GM12878 (cell line): ENCODE data around the gene LRRC4B. TPM values are rescaled to one million over a fixed set of nuclear protein-coding genes. Genes with fewer than 3 reads are reported as not detected.

Experiments
- BRCA1 ChIP-seq: IDR thresholded peaks from 2 replicates; pipeline ENCODE4 v1.6.1; 2011; ENCODE audit warnings: low read depth, low read length, improper control_type of control experiment
- EP300 ChIP-seq, 2 experiments: fragments of 150-350 bp in 1 of 2; IDR thresholded peaks; 2 replicates each; pipeline ENCODE4 v1.6.1; 2011 to 2012; ENCODE audit warnings: low read depth in 2 of 2, low read length in 2 of 2, borderline replicate concordance in 1 of 2, improper control_type of control experiment in 1 of 2, inconsistent platforms in 1 of 2; ENCODE audit not compliant: control insufficient read depth in 1 of 2
- GATAD2B ChIP-seq: fragments of 450-650 bp; conservative IDR thresholded peaks from 2 replicates; pipeline ENCODE4 v1.6.1; 2017; ENCODE audit warnings: low read depth, mild to moderate bottlenecking, moderate library complexity
- MTA2 ChIP-seq: fragments of 450-650 bp; IDR thresholded peaks from 2 replicates; pipeline ENCODE4 v1.6.1; 2016; ENCODE audit warnings: low read depth, mild to moderate bottlenecking, moderate library complexity
- NFXL1 ChIP-seq: fragments of 450-650 bp; IDR thresholded peaks from 2 replicates; pipeline ENCODE4 v1.6.1; 2017; ENCODE audit warnings: antibody characterized with exemption, mild to moderate bottlenecking, borderline replicate concordance
- SREBF2 ChIP-seq: IDR thresholded peaks from 2 replicates; pipeline ENCODE4 v1.6.1; 2012; ENCODE audit warnings: mild to moderate bottlenecking, low read length
- SUZ12 ChIP-seq: fragments of 200-600 bp; sonication (generic); IDR thresholded peaks from one replicate; pipeline ENCODE4 v1.6.1; 2018; ENCODE audit warnings: antibody characterized with exemption, mild to moderate bottlenecking; ENCODE audit not compliant: unreplicated experiment
- TAF1 ChIP-seq: IDR thresholded peaks from 2 replicates; pipeline ENCODE4 v1.6.1; 2011; ENCODE audit warnings: mild to moderate bottlenecking, low read depth, low read length, borderline replicate concordance
- TCF3 ChIP-seq: IDR thresholded peaks from 2 replicates; pipeline ENCODE4 v1.6.1; 2012; ENCODE audit warnings: low read depth, mild to moderate bottlenecking, low read length, borderline replicate concordance; ENCODE audit not compliant: insufficient read depth
- ZNF24 ChIP-seq: fragments of 450-650 bp; IDR thresholded peaks from 2 replicates; pipeline ENCODE4 v1.6.1; 2017; ENCODE audit warnings: antibody characterized with exemption, mild to moderate bottlenecking
- ZNF622 ChIP-seq: fragments of 450-650 bp; IDR thresholded peaks from 2 replicates; pipeline ENCODE4 v1.6.1; 2017; ENCODE audit warnings: mild to moderate bottlenecking, inconsistent platforms
- polyA plus RNA-seq, 11 experiments: library from polyadenylated mRNA; depleted of rRNA in 4 of 11; unstranded in 6 of 11; stranded (reverse) in 5 of 11; fragments of >200 nt; fragmentation: Nextera tagmentation in 4 of 11; fragmentation: Illumina TruSeq in 1 of 11; extraction: Ambion mirVana in 4 of 11; extraction: Trizol in 1 of 11; gene quantifications; 1 replicate in 1 of 11; 2 replicates in 10 of 11; pipeline versions ENCODE4 v1.2.1 to v1.2.3, GENCODE V29; 2011 to 2016; ENCODE audit warnings: inconsistent platforms in 2 of 11, missing spikeins in 2 of 11, low read depth in 1 of 11
- total RNA-seq, 4 experiments: library from RNA; depleted of rRNA in 3 of 4; stranded (reverse); fragments of >200 nt in 3 of 4; fragmentation: Illumina TruSeq in 1 of 4; extraction: Trizol in 1 of 4; gene quantifications; 2 replicates each; pipeline versions ENCODE4 v1.2.1 to v1.2.3, GENCODE V29; 2013 to 2021
- TF ChIP-seq, protein P1 (sequence below): IDR thresholded peaks from 2 replicates; pipeline ENCODE4 v1.6.1; 2012; ENCODE audit warnings: improper control_type of control experiment, low read depth, low read length; ENCODE audit not compliant: insufficient replicate concordance
- TF ChIP-seq, protein P2 (sequence below): fragments of 450-650 bp; IDR thresholded peaks from 2 replicates; pipeline ENCODE4 v1.6.1; 2016; ENCODE audit warnings: mild to moderate bottlenecking, moderate library complexity, borderline replicate concordance
- TF ChIP-seq, protein P3 (sequence below): IDR thresholded peaks from 2 replicates; pipeline ENCODE4 v1.6.1; 2012; ENCODE audit warnings: low read depth, low read length, improper control_type of control experiment

LRRC4B gene
- total and polyA plus RNA-seq, 10 of the 15 experiments (the other 5 are each of a cell fraction or from before 2014, with no cell fraction given), result 0.14 TPM; not detected in 9

DNA sequence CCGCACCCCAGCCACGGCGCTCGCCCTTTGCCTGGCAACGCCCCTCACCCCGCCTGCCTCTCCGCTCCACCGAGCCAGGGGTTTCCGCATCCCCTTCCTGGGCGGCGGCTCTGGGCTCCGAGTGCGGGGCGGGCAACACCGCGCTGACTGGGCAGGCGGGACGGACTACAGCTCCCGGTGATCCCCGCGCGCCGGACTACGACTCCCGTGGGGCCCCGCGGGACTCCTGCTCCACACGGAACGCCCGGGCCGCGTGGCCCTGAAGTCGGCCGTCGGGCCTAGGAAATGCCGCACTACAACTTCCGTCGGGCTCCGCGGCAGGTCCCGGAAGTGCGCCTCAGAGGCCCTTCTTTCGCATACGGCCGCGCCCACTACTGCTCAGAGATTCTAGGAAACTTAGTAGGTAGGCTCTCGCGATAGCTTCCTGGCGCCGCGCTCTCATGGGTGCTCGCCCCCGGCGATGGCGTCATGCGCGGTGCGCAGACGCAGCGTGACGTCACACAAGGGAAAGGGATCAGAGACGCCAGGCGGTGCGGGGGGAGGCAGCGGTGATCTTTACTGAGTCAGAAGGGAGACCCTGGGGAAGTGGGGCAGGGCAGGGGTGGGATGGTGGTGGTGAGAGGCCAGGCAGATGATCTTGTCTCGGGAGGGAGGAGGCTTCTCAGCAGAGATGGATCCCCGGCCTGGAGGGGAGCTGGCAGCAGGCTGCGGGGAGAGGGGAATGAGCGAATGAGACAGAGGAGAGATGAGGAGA, 57.0 kb downstream of the LRRC4B start, which contains the start of gene JOSD2 (continued):
- TF ChIP-seq GATAD2B, result peak; percentile 85
- TF ChIP-seq TAF1, result peak; percentile 20; the same call in 1 of the 2 replicates
- TF ChIP-seq SREBF2, result no peak
- TF ChIP-seq, protein P1, sequence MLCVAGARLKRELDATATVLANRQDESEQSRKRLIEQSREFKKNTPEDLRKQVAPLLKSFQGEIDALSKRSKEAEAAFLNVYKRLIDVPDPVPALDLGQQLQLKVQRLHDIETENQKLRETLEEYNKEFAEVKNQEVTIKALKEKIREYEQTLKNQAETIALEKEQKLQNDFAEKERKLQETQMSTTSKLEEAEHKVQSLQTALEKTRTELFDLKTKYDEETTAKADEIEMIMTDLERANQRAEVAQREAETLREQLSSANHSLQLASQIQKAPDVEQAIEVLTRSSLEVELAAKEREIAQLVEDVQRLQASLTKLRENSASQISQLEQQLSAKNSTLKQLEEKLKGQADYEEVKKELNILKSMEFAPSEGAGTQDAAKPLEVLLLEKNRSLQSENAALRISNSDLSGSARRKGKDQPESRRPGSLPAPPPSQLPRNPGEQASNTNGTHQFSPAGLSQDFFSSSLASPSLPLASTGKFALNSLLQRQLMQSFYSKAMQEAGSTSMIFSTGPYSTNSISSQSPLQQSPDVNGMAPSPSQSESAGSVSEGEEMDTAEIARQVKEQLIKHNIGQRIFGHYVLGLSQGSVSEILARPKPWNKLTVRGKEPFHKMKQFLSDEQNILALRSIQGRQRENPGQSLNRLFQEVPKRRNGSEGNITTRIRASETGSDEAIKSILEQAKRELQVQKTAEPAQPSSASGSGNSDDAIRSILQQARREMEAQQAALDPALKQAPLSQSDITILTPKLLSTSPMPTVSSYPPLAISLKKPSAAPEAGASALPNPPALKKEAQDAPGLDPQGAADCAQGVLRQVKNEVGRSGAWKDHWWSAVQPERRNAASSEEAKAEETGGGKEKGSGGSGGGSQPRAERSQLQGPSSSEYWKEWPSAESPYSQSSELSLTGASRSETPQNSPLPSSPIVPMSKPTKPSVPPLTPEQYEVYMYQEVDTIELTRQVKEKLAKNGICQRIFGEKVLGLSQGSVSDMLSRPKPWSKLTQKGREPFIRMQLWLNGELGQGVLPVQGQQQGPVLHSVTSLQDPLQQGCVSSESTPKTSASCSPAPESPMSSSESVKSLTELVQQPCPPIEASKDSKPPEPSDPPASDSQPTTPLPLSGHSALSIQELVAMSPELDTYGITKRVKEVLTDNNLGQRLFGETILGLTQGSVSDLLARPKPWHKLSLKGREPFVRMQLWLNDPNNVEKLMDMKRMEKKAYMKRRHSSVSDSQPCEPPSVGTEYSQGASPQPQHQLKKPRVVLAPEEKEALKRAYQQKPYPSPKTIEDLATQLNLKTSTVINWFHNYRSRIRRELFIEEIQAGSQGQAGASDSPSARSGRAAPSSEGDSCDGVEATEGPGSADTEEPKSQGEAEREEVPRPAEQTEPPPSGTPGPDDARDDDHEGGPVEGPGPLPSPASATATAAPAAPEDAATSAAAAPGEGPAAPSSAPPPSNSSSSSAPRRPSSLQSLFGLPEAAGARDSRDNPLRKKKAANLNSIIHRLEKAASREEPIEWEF, result no peak
- peak; percentile 89 for TF ChIP-seq BRCA1
- TF ChIP-seq ZNF24, result no peak
- TF ChIP-seq, protein P2, sequence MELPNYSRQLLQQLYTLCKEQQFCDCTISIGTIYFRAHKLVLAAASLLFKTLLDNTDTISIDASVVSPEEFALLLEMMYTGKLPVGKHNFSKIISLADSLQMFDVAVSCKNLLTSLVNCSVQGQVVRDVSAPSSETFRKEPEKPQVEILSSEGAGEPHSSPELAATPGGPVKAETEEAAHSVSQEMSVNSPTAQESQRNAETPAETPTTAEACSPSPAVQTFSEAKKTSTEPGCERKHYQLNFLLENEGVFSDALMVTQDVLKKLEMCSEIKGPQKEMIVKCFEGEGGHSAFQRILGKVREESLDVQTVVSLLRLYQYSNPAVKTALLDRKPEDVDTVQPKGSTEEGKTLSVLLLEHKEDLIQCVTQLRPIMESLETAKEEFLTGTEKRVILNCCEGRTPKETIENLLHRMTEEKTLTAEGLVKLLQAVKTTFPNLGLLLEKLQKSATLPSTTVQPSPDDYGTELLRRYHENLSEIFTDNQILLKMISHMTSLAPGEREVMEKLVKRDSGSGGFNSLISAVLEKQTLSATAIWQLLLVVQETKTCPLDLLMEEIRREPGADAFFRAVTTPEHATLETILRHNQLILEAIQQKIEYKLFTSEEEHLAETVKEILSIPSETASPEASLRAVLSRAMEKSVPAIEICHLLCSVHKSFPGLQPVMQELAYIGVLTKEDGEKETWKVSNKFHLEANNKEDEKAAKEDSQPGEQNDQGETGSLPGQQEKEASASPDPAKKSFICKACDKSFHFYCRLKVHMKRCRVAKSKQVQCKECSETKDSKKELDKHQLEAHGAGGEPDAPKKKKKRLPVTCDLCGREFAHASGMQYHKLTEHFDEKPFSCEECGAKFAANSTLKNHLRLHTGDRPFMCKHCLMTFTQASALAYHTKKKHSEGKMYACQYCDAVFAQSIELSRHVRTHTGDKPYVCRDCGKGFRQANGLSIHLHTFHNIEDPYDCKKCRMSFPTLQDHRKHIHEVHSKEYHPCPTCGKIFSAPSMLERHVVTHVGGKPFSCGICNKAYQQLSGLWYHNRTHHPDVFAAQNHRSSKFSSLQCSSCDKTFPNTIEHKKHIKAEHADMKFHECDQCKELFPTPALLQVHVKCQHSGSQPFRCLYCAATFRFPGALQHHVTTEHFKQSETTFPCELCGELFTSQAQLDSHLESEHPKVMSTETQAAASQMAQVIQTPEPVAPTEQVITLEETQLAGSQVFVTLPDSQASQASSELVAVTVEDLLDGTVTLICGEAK, result peak; percentile 92
- TF ChIP-seq ZNF622, result no peak
- no peak for TF ChIP-seq SUZ12
- TF ChIP-seq, protein P3, sequence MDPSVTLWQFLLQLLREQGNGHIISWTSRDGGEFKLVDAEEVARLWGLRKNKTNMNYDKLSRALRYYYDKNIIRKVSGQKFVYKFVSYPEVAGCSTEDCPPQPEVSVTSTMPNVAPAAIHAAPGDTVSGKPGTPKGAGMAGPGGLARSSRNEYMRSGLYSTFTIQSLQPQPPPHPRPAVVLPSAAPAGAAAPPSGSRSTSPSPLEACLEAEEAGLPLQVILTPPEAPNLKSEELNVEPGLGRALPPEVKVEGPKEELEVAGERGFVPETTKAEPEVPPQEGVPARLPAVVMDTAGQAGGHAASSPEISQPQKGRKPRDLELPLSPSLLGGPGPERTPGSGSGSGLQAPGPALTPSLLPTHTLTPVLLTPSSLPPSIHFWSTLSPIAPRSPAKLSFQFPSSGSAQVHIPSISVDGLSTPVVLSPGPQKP, result peak; percentile 91
- no peak for TF ChIP-seq NFXL1
- TF ChIP-seq MTA2, result no peak
- peak in 1 of 2 experiments; percentile 53; a peak in 3 of 4 replicates for TF ChIP-seq EP300 (IDR thresholded peaks at IDR 0.05; ENCODE audit: borderline replicate concordance in 1 of 2, control insufficient read depth in 1 of 2, low read depth in 2 of 2, low read length in 2 of 2)
- no peak for TF ChIP-seq TCF3
